ENCODE results near the gene CCDC142. TPM values are rescaled to one million over a fixed set of nuclear protein-coding genes. Genes with fewer than 3 reads are reported as not detected.

Gene CCDC142
- total and polyA plus RNA-seq, 9 of the 15 experiments (the other 6 are each of a cell fraction or from before 2014, with no cell fraction given), result 0.55 to 11.7 (median 7.2) TPM

- no peak for TF ChIP-seq ATF1 (CRISPR knock-in tag; IDR thresholded peaks at IDR 0.05)
- TF ChIP-seq ATF1 (tag; IDR thresholded peaks at IDR 0.05), result peak; percentile 44
- TF ChIP-seq ZNF134 (CRISPR knock-in tag; conservative IDR thresholded peaks at IDR 0.05), result no peak
- TF ChIP-seq NR0B1 (IDR thresholded peaks at IDR 0.05; ENCODE audit: partially characterized antibody), result no peak
- no peak for TF ChIP-seq TCFL5 (CRISPR knock-in tag; conservative IDR thresholded peaks at IDR 0.05)
- TF ChIP-seq POU5F1 (IDR thresholded peaks at IDR 0.05; ENCODE audit: borderline replicate concordance, low read depth, low read length, partially characterized antibody), result no peak
- no peak for TF ChIP-seq CLOCK (CRISPR knock-in tag; IDR thresholded peaks at IDR 0.05; ENCODE audit: borderline replicate concordance)
- TF ChIP-seq ZNF512 (tag; IDR thresholded peaks at IDR 0.05), result no peak
- no peak for TF ChIP-seq HMG20B (CRISPR knock-in tag; IDR thresholded peaks at IDR 0.05)
- no peak for TF ChIP-seq KDM4B (IDR thresholded peaks at IDR 0.05; ENCODE audit: borderline replicate concordance in 2 of 2, low read depth in 1 of 2)
- TF ChIP-seq MECOM (CRISPR knock-in tag; IDR thresholded peaks at IDR 0.05), result no peak
- no peak for TF ChIP-seq SFPQ (IDR thresholded peaks at IDR 0.05; ENCODE audit: low read depth, low read length)
- peak; percentile 45; the same call in 1 of the 2 replicates for TF ChIP-seq CREM (IDR thresholded peaks at IDR 0.05; ENCODE audit: low read depth)
- TF ChIP-seq MYNN (IDR thresholded peaks at IDR 0.05), result no peak
- no peak for TF ChIP-seq MYNN (CRISPR knock-in tag; IDR thresholded peaks at IDR 0.05)
- TF ChIP-seq L3MBTL2 (IDR thresholded peaks at IDR 0.05), result peak; percentile 81
- TF ChIP-seq MTA3 (IDR thresholded peaks at IDR 0.05; ENCODE audit: borderline replicate concordance), result peak; percentile 75; the same call in 1 of the 2 replicates
- TF ChIP-seq NFRKB (IDR thresholded peaks at IDR 0.05; ENCODE audit: low read depth), result no peak
- no peak for TF ChIP-seq YBX1 (IDR thresholded peaks at IDR 0.05)
- no peak for TF ChIP-seq TFAM (CRISPR knock-in tag; conservative IDR thresholded peaks at IDR 0.05)
- no peak for TF ChIP-seq TGIF2 (CRISPR knock-in tag; IDR thresholded peaks at IDR 0.05)
- TF ChIP-seq SMAD3 (CRISPR knock-in tag; conservative IDR thresholded peaks at IDR 0.05), result no peak
- no peak for TF ChIP-seq ARHGAP35 (IDR thresholded peaks at IDR 0.05; ENCODE audit: partially characterized antibody)
Observed at GRCh38 chr2:74440378-74441169, 42.2 kb downstream of the CCDC142 start (continued).

Measured in K562 (cell line).